HG03575 (cell line): ENCODE results near the gene CAPN7.

ENCODE experiments used
- ATAC-seq: cut with Tn5 transposase; IDR thresholded peaks from one replicate; pipeline ENCODE4 v1.9.1; 2021; ENCODE audit not compliant: unreplicated experiment, insufficient number of reproducible peaks, low FRiP score; ENCODE audit errors: extremely low read depth

The CAPN7 gene

DNA sequence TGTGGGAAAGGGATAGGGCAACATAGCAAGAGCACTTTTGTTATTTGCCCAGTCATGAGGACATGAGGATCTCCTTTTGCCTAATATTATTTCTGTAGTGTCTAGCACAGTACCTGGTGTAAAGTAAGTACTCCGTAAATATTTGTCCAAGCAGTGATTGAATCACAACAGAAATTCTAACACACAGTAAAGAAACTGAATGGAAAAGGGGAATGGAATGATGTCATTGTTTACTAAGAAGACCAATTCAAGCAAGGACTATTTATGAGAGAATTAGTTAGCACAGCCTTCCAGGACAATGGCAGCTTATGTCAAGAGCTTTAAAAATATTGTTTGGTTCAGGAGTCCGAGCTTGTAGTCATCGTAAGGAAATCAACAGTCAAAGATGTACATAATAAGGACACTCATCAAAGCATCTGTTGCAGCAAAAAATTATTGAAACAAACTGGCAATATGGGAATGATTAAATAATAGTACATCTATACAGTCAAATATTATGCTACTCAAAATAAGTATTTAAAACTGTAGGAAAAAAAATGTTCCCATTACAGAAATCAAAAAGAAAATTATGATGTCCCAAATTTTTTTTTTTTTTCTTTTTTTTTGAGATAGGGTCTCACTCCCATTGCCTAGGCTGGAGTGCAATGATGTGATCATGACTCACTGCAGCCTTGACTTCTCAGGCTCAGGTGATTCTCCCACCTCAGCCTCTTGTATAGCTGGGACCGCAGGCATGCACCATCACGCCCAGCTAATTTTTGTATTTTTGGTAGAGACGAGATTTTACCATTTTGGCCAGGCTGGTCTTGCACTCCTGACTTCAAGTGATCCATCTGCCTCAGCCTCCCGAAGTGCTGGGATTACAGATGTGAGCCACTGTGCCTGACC is 17.9 kb downstream of the CAPN7 start:
- ATAC-seq: no peak

DNA sequence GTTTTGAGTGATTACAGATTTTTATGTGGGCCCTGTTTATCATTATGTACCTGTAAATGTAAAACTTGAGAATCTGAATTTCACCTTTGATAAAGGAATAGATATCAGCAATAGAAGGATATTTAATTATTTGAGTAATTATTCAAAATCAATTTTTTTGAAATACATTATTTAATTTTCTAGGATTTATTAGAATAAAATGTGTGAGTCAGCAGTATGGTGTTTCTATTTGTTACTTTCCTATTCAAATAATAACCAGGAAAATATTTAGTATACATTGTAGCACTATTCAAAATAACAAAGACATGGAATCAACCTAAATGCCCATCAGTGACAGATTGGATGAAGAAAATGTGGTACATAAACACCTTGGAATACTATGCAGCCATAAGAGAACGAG is 22.1 kb downstream of the CAPN7 start:
- ATAC-seq: no peak

DNA sequence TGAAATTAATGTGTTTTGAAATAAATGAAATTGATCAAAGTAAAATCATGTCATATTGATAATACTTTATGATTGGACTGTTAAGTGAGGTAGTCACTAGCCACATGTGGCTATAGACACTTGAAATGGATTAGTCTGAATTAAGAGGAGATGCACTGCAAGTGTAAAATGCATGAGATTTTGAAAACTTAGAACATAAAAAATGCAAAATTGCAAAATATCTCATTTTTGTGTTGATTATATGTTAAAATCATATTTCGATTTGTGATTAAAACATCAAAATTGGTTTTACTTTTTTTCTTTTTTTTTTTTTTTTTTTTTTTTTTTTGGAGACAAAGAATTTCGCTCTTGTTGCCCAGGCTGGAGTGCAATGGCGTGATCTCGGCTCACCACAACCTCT is 23.2 kb downstream of the CAPN7 start:
- no peak for ATAC-seq

DNA sequence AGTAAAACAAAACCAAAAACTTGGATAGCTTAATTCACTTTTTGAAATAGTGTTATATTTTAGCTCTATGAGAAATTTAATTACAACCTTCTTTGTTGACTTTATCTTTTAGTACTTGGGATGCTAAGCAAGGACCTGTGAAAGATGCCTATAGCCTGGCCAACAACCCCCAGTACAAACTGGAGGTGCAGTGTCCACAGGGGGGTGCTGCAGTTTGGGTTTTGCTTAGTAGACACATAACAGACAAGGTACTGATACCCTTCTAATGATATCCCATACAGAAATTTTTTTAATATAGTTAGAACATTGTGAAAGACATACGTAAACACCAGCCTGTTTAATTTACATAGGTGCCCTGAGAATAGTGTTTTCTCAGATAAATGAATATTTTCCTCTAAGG is 35.3 kb downstream of the CAPN7 start:
- no peak for ATAC-seq

DNA sequence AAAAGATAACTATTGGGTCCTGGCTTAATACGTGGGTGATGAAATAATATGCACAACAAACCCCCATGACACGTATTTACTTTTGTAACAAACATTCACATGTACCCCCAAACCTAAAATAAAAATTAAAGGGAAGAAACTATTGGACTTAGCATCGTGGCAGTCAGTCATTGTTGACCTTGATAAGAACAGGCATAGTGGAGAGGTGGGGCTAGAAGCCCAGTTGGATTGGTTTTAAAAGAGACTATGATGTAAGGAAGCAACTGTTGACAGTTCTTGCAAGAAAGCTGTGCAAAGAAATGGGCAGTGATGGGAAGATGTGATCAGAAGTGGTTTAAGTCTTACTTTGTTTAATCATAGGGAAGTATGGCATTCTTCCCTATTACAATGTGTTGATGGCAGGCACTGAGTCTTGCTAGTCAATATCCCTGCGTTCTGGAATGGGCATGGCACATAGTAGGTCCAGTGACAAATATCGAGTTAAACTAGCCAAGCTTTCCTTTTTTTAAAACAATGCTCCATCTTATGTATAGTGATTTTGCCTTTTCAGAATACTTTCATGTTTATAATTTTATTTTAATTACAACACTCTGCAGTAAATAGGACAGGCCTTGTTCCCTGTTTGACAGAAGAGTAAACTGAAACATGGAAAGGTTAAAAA is 37.9 kb downstream of the CAPN7 start:
- no peak for ATAC-seq

DNA sequence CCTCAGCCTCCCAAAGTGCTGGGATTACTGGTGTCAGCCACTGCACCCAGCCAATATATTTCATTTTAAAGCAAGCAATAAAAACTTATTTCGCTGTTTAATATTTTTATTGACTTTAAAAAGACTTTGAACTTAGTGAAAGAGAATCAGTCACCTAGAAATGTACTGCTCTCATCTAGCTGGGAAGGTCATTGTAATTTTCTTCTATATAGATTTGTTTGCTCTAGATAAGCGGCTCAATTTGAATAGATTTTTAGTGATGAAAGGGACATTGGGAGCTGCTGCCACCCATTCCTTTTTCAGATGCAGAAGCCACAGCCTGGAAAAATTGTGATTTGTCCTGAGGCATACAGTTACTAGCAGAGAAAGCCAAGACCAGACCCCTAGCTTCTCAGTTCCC is 40.1 kb downstream of the CAPN7 start:
- ATAC-seq: no peak

DNA sequence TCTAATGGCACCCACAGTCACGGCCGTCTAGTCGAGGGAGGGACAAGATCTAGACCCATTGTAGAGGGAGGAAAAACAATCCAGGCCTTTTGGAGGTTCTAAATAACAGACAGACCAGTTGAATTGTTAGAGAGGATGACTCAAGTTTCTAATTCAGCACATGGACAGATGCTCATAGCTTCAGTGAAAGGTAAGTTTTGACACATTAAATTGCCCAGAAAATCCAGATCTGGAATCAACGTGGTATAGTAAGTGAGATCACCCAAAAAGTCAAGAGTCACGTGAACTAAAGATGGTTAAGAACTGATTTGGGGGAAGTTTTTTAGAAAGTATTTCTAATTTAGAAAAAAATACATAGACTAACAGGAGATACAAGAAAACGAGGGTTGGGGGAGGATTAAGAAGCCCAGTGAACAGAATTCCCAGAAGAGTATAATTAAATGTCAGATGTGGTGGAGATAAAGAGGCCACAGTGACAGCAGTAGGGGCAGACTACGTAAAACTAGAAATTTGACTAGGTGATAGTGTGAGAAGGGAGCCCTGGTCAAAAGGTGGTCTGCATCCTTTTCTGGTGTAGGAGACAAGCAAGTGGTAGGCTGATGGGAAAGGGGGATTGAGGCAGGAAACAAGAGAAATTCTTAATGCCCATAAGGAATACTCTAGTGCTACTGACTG is 47.1 kb downstream of the CAPN7 start:
- no peak for ATAC-seq

DNA sequence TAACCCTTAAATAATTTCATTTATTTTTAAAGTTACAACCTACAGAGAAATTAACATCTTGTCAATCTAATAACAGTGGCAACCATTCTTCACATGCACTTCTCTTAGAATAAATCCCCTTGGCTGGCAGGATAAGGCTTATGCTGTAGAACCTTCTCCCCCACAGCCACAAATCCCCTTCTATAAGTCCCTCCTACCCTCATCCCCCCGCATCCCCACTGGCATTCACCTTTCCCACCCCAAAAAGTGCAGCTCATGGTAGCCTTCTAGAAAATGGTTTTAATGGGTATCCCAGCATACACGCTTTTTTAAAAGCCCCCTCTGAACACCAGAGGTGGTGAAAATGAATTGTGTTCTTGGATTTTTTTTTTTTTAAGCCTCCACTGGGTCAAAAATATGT is 49.2 kb downstream of the CAPN7 start:
- no peak for ATAC-seq

DNA sequence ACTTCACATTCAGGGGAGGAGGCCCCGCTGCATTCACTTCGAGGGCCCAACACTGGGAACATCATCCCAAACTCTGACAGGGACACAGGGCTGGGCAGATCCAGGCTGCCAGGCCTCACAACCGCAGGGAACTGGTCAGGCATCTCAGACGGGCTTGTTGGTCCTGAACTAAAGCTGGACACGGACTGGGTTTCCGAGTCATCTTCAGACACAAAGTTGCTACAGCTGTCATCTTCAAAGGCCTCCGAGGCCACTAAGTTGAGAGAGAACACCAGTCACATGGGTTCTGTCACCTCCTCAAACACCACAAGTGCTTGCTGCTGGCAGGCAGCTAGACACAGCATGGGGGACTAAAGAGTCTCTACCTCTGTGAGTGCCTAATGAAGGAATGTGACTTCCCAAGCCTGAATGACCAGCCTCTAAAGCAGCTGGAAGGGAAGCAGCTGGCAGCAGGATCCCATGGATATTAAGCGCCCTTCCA is 50.9 kb downstream of the CAPN7 start:
- no peak for ATAC-seq

DNA sequence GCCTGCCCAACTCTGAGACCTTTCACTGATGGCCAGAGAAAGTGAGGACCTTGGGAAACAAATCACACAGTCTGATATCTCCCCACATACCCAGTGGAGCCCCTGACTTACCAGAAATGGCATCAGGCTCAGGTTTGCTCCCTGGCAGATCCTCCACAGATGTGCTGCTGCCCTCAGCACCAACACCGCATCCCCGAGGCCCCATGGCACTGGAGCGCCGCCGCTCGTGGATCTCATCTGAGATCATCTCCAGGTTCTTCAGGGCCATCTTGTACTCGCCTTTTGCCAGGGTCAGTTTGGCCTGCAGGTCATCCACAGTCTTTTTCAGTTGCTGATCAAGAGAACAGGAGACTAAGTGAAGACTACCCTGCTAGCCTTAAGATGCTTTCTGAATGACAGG is 52.7 kb downstream of the CAPN7 start:
- no peak for ATAC-seq

DNA sequence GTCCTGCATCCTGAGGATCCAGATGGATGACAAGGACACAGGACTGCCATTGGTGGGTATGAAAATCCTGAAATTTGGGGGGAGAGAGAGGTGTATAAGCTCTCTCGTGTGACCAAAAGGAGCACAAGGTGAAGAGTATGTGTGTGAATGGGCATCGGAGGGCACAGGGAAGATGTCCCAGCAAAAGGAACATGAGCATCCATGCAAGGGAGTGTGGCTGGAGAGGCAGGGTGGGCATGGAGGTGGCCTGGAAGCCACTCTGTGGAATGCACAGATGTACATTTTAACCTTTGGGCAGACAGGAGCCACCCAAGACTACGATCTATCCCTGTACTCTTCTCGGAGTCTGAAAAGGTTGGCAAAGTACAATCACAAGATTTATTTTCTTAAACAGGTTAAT is 54.5 kb downstream of the CAPN7 start:
- ATAC-seq: no peak

DNA sequence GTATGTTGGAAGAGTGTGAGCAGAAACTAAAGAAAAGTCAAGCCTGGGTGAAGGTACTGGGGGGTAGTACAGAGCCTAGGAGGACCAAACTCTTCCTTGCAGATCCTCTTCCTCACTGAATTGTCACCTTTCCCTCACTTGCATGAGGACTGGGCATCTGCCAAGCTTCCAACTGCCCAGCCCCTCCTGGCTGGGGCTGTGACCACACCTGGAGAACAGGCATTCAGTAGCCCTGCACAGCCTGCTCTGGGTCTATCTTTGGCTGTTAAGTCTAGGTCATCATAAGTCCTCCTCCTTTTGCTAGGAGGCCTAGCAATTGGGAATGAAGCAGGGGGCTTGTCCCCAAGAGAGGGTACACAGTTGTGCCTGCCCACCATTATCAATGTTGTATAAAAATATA is 55.2 kb downstream of the CAPN7 start:
- no peak for ATAC-seq

DNA sequence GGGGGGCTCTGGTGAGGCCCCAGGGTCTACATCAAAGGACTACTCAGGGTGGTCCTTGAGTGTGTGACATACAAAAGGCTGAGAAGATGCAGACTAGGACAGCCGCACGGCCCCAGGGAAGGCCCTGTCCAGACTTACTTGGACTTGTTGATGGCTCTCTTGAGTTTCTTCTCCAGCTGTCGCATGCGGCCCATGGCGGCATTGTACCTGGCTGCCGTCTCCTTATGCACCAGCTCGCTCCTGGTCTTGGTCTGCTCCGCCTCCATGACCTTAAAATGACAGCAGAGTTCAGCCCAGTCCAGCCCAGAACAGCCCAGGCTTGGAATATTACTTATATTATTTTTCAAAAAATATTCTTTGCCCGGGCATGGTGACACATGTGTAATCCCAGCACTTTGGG is 56.0 kb downstream of the CAPN7 start:
- no peak for ATAC-seq

DNA sequence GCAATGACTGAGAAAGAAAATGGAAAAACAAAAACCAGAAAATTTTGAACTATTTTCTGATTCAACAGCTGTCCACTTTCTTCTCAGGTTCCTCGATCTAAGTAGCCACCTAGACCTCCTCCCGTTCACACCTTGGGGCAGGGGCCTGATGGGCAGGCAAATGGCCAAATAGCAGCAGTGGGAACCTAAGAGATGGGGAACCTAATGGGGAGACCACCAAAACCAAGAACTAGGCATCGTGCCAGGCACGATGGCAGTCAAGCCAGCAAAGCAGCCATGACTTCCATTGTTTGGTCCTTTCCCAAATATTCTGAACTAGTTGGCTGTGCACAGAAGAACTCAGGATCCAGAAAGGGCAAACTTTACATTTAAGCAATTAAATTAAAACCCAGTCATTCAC is 57.1 kb downstream of the CAPN7 start:
- ATAC-seq: no peak

DNA sequence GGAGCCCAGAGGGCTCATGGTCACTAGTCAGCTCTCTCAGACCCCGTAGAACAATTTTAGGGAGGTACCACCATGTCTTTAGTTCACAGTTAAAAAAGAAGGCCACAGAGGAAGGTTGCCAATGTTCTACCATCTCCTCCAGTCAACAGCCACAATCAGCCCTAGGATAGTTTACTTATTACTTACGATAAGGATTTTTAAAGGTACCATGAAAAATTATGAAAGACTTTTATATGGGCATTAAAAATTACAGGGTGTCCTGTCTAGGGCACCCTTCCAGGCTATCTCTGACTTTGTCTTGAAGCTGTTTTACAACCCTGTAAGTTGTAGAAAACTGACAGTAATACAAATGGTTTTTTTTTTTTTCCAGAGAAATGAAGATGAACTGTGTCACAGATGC is 57.9 kb downstream of the CAPN7 start:
- ATAC-seq: no peak

DNA sequence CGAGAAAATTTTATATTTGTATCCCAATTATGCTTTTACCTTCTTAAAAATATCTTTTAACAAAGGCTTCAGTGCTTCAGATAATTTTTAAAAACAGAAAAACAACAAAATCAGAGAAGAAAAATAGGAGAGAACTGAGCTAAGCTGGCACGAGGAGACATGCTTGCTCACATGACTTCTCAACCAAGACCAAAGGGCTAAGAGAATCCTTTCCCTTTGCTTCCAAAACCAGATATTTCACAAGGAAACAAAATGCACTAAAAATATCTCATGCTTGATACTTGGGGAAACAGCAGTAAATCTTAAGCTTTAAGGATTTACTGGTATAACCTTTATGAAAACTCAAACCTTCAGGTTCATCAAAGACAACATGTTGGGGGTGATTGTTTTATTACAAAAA is 58.4 kb downstream of the CAPN7 start:
- ATAC-seq: no peak

DNA sequence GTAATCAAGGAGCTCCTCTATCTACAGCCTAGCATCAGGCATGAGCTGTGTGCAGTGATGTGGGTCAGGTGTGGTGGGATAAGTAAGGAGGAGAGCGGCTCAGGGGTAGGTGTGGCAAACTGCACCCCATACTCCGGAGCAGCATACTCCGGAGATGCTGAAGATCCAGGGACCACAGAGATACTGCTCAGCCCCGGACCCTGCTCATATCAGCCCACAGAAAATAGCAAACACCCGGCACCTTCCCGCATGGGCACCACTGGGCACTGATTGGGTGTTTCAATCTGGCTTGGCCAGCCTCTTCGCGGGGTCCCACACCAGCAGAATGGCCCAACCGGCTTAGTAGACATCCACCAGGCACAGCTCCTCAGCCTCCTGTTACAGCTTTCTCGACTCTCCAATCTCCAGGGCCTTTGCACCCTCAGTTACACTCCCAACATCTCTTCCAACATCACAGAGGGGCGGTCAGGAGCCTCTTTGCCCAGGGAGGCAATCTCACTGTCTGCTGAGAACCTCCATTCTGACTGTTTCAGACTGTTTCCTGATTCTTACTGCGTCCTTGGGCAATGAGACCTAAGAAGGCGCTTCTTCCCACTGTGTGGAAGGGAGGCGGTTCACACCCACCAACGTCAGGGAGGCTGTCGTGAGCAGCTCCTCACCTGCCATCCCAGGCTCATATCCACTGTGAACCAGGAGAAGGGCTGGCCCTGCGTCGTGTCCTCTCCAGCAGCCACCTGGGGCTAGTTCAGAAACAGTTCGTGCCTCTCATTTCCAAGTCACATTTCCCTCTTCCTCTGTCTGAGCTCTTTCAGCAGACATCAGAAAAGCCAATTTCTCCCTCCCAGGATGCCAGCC is 59.8 kb downstream of the CAPN7 start:
- no peak for ATAC-seq

DNA sequence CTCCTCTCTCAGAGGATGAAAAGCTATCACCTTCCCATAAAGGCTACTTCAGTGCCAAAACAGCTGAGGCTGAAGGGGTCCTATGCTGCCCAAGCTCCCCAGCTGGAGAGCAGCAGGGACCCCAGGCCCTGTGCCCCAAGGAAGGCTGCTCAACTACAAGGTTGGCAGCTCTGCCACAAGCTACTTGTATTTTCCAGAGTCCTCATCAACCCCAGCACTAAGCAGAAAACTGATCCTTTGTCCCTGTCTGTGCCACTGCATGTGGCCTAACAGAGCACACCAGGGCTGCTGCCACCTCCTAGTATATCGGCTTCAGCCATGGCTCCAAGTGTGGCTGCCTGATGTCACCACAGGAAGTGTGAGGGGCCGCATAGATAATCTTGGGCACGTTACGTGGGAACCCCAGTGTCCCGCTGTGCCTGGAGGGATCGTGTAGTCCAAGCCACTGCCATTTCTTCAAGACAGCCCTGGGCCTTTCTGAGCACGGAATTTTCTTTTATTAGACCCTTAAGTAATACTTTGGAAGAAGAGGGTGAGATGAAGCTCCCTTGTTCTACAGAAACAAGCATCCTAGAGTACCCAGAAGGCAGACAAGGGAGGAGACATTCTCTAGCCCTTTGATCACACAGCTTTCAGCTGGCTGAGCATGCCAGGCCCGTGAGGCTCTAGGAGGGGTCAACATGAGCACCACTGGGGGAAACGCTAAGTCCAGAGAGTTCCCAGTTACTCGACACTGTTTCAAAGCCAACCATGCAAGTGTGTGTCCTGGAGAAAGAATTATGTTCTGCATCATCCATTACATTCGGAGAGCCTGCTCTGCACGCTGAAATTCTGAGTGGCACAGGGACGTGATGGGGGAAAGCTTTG is 60.7 kb downstream of the CAPN7 start:
- no peak for ATAC-seq
